Measurements from ENCODE around the gene ZNF22. TPM values are rescaled to one million over a fixed set of nuclear protein-coding genes. Genes with fewer than 3 reads are reported as not detected.

ZNF22 gene
- total RNA-seq, 1 donor from 2014 or later = 46.0 TPM

- Mint-ChIP-seq H3K27me3 (no peaks in the 10 kb centered on the region), H3K4me3 (ENCODE audit: low read depth) (no peak overlapping the region), H3K9me3 (ENCODE audit: low read depth) (no peaks in the 10 kb centered on the region), H3K36me3 (ENCODE audit: insufficient read depth) (peaks cover 6% of the 10 kb centered on the region), H3K27ac (no peak overlapping the region), H3K4me1 (ENCODE audit: low read depth) (peaks cover 16% of the 10 kb centered on the region)
- TF ChIP-seq CTCF (IDR thresholded peaks at IDR 0.05; ENCODE audit: unreplicated experiment) = no peak
- no peak for DNase-seq (ENCODE audit: low spot score, unreplicated experiment)
Measured at GRCh38 chr10:44970812-44971395, 29.8 kb upstream of the ZNF22 start.

- DNase-seq (ENCODE audit: low spot score, unreplicated experiment) = no peak
- H3K9me3 Mint-ChIP-seq (ENCODE audit: low read depth) = no peaks in the 10 kb centered on the region
- no peaks in the 10 kb centered on the region for H3K27me3 Mint-ChIP-seq
- peaks cover 15% of the 10 kb centered on the region for H3K4me1 Mint-ChIP-seq (ENCODE audit: low read depth)
- H3K27ac Mint-ChIP-seq = no peak overlapping the region
- no peak overlapping the region for H3K4me3 Mint-ChIP-seq (ENCODE audit: low read depth)
- peaks cover 6% of the 10 kb centered on the region for H3K36me3 Mint-ChIP-seq (ENCODE audit: insufficient read depth)
- no peak for TF ChIP-seq CTCF (IDR thresholded peaks at IDR 0.05; ENCODE audit: unreplicated experiment)
Measured at GRCh38 chr10:44971434-44971833, 29.3 kb upstream of the ZNF22 start.

DNA sequence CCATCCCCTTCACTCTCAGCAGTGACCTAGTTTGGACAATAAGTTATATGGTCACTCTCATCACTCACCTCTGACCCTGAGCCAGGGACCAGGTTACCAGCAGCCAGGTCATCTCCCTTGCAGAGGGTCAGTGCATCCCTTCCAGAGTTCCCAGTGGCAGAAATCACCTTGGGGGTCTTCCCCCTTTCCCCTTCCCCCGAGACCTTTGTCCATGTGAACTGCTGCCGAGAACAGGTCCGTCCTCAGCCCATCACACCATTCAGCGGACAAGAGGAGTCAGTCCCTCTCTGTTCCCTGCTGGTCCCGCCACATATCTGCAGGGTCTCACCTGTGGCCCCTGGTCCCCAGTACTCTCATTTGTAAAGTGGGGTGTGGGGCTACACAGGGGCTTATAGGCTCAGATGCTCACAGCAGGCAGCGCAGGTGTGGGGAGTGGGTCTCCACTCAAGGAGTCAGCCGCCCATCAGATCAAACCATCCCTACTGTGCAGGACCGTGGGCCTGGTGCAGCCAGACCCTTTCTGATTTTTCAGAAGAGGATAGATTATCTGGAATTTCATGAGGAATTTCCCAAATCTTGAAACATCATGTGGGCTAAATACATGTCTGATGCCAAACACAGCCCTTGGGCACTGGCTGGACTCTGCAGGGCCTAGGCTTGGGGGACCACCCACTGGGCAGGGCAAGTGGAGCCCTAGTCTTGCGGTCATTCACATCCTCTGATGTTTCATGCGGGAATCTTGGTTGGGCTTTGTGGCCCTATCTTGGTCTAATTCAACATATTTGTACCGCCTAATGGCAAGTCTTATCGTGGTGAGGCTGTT, 28.6 kb upstream of the ZNF22 start:
- no peak for TF ChIP-seq CTCF (IDR thresholded peaks at IDR 0.05; ENCODE audit: unreplicated experiment)
- Mint-ChIP-seq H3K4me3 (ENCODE audit: low read depth) (no peak overlapping the region), H3K9me3 (ENCODE audit: low read depth) (no peaks in the 10 kb centered on the region), H3K4me1 (ENCODE audit: low read depth) (peaks cover 20% of the 10 kb centered on the region), H3K27ac (no peak overlapping the region), H3K27me3 (no peaks in the 10 kb centered on the region), H3K36me3 (ENCODE audit: insufficient read depth) (peaks cover 6% of the 10 kb centered on the region)
- DNase-seq (ENCODE audit: low spot score, unreplicated experiment) = no peak

DNA sequence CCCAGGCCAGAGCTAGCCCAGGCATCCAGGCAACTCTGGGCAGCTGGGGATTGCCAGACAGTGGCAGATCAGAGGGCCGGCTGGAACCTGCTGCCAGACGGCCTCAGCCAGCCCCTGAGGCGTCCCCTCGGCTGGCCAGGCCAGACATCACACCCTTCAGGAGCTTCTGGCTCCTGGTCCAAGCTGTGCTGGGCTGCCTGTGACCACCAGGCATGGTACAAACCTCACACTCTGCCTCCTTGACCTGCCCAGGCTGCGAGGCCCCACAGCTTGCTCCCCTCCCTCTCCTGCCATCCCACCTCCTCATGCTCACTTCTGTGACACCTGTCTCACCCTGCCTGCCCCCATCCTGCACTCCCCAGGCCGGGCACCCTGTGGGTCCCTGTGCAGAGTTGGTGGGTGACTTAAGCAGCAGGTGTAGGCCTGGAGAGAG, 27.8 kb upstream of the ZNF22 start:
- H3K27me3 Mint-ChIP-seq = no peaks in the 10 kb centered on the region
- H3K4me3 Mint-ChIP-seq (ENCODE audit: low read depth) = no peak overlapping the region

More for the DNA sequence above, 27.8 kb upstream of the ZNF22 start:
- no peak for TF ChIP-seq CTCF (IDR thresholded peaks at IDR 0.05; ENCODE audit: unreplicated experiment)
- Mint-ChIP-seq H3K36me3 (ENCODE audit: insufficient read depth) (peaks cover 6% of the 10 kb centered on the region), H3K27ac (no peak overlapping the region), H3K4me1 (ENCODE audit: low read depth) (peaks cover 22% of the 10 kb centered on the region), H3K9me3 (ENCODE audit: low read depth) (no peaks in the 10 kb centered on the region)
- DNase-seq (ENCODE audit: low spot score, unreplicated experiment) = no peak

All from progenitor cell of endocrine pancreas (in vitro differentiated cells).